ENCODE data around the gene AKAP11. TPM values are rescaled to one million over a fixed set of nuclear protein-coding genes. Genes with fewer than 3 reads are reported as not detected.

The AKAP11 gene
- polyA plus RNA-seq, 1 donor from 2014 or later = 20.9 TPM

- Histone ChIP-seq H3K79me2 (replicated peaks; ENCODE audit: insufficient read depth, low read length) (no peaks in the 10 kb centered on the region), H3K4me3 (ENCODE audit: low read length) (no peak overlapping the region), H3K9me2 (ENCODE audit: insufficient read depth, low read length) (no peaks in the 10 kb centered on the region), H4K20me1 (ENCODE audit: insufficient read depth) (no peaks in the 10 kb centered on the region), H3F3A (ENCODE audit: insufficient read depth, low read length, poor library complexity, severe bottlenecking) (no peaks in the 10 kb centered on the region), H2AFZ (ENCODE audit: low read depth, low read length) (no peak overlapping the region), H3K9ac (ENCODE audit: low read length) (no peak overlapping the region), H3K36me3 (ENCODE audit: insufficient read depth, low read length) (no peaks in the 10 kb centered on the region), H3K27me3 (ENCODE audit: insufficient read depth, low read depth, low read length) (no peaks in the 10 kb centered on the region), H3K4me2 (ENCODE audit: low read length) (no peak overlapping the region), H3K27ac (ENCODE audit: low read length) (no peak overlapping the region), H3K9me3 (ENCODE audit: low read length) (no peaks in the 10 kb centered on the region)
- TF ChIP-seq RAD21 (conservative IDR thresholded peaks at IDR 0.05) (no peak), TAF1 (IDR thresholded peaks at IDR 0.05; ENCODE audit: low read depth) (no peak), EZH2 (IDR thresholded peaks at IDR 0.05; ENCODE audit: borderline replicate concordance, insufficient read depth, low read length, poor library complexity, severe bottlenecking) (no peak), MXI1 (conservative IDR thresholded peaks at IDR 0.05; ENCODE audit: poor library complexity, severe bottlenecking) (no peak)
- TF ChIP-seq, protein P1, sequence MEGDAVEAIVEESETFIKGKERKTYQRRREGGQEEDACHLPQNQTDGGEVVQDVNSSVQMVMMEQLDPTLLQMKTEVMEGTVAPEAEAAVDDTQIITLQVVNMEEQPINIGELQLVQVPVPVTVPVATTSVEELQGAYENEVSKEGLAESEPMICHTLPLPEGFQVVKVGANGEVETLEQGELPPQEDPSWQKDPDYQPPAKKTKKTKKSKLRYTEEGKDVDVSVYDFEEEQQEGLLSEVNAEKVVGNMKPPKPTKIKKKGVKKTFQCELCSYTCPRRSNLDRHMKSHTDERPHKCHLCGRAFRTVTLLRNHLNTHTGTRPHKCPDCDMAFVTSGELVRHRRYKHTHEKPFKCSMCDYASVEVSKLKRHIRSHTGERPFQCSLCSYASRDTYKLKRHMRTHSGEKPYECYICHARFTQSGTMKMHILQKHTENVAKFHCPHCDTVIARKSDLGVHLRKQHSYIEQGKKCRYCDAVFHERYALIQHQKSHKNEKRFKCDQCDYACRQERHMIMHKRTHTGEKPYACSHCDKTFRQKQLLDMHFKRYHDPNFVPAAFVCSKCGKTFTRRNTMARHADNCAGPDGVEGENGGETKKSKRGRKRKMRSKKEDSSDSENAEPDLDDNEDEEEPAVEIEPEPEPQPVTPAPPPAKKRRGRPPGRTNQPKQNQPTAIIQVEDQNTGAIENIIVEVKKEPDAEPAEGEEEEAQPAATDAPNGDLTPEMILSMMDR (IDR thresholded peaks at IDR 0.05; ENCODE audit: poor library complexity, severe bottlenecking) = no peak
Observed at GRCh38 chr13:42355491-42356183, 83.7 kb downstream of the AKAP11 start.

DNA sequence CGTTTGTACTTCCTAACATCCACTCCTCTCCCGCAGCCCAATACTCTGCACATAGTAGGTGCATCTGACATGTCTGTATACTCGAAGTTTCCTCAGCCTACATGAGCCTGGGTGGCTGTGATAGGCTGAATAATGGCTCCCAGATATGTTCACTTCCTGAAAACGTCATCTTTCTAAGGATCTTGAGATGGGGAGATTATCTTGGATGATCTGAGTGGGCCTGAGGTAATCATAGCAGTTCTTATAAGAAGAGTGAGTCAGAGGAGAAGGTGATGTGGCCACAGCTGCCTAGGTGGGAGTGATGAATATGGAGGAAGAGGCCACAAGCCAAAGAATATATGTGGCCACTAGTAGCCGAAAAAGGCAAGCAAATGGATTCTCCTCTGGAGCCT is 84.2 kb downstream of the AKAP11 start:
- Histone ChIP-seq H2AFZ (ENCODE audit: low read depth, low read length) (no peak overlapping the region), H3K9ac (ENCODE audit: low read length) (no peak overlapping the region), H3K9me2 (ENCODE audit: insufficient read depth, low read length) (no peaks in the 10 kb centered on the region), H4K20me1 (ENCODE audit: insufficient read depth) (no peaks in the 10 kb centered on the region), H3K36me3 (ENCODE audit: insufficient read depth, low read length) (no peaks in the 10 kb centered on the region), H3K27me3 (ENCODE audit: insufficient read depth, low read depth, low read length) (no peaks in the 10 kb centered on the region), H3K9me3 (ENCODE audit: low read length) (no peaks in the 10 kb centered on the region), H3K4me3 (ENCODE audit: low read length) (no peak overlapping the region), H3F3A (ENCODE audit: insufficient read depth, low read length, poor library complexity, severe bottlenecking) (no peaks in the 10 kb centered on the region), H3K79me2 (replicated peaks; ENCODE audit: insufficient read depth, low read length) (no peaks in the 10 kb centered on the region), H3K27ac (ENCODE audit: low read length) (no peak overlapping the region), H3K4me2 (ENCODE audit: low read length) (no peak overlapping the region)
- TF ChIP-seq MXI1 (conservative IDR thresholded peaks at IDR 0.05; ENCODE audit: poor library complexity, severe bottlenecking) (no peak), EZH2 (IDR thresholded peaks at IDR 0.05; ENCODE audit: borderline replicate concordance, insufficient read depth, low read length, poor library complexity, severe bottlenecking) (no peak), TAF1 (IDR thresholded peaks at IDR 0.05; ENCODE audit: low read depth) (no peak), RAD21 (conservative IDR thresholded peaks at IDR 0.05) (no peak), POLR2AphosphoS5 (IDR thresholded peaks at IDR 0.05) (no peak)
- TF ChIP-seq, protein P1 (IDR thresholded peaks at IDR 0.05; ENCODE audit: poor library complexity, severe bottlenecking) = no peak
- TF ChIP-seq, protein P2, sequence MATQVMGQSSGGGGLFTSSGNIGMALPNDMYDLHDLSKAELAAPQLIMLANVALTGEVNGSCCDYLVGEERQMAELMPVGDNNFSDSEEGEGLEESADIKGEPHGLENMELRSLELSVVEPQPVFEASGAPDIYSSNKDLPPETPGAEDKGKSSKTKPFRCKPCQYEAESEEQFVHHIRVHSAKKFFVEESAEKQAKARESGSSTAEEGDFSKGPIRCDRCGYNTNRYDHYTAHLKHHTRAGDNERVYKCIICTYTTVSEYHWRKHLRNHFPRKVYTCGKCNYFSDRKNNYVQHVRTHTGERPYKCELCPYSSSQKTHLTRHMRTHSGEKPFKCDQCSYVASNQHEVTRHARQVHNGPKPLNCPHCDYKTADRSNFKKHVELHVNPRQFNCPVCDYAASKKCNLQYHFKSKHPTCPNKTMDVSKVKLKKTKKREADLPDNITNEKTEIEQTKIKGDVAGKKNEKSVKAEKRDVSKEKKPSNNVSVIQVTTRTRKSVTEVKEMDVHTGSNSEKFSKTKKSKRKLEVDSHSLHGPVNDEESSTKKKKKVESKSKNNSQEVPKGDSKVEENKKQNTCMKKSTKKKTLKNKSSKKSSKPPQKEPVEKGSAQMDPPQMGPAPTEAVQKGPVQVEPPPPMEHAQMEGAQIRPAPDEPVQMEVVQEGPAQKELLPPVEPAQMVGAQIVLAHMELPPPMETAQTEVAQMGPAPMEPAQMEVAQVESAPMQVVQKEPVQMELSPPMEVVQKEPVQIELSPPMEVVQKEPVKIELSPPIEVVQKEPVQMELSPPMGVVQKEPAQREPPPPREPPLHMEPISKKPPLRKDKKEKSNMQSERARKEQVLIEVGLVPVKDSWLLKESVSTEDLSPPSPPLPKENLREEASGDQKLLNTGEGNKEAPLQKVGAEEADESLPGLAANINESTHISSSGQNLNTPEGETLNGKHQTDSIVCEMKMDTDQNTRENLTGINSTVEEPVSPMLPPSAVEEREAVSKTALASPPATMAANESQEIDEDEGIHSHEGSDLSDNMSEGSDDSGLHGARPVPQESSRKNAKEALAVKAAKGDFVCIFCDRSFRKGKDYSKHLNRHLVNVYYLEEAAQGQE (IDR thresholded peaks at IDR 0.05; ENCODE audit: borderline replicate concordance) = no peak

All from neural cell (in vitro differentiated cells).